Upper lobe of right lung (tissue), 1 donor: ENCODE results near the gene SLC18A3. TPM values are rescaled to one million over a fixed set of nuclear protein-coding genes. Genes with fewer than 3 reads are reported as not detected.

Source experiments
- ATAC-seq: fragments of 200-7000 bp; cut with Tn5 transposase; one replicate; pipeline ENCODE4 v1.9.1; 2020; ENCODE audit warnings: mild to moderate bottlenecking, moderate library complexity
- DNase-seq: peaks from one replicate; pipeline ENCODE4 v3.0.0-alpha.2; 2020
- H3K27ac ChIP-seq: fragments of 200-600 bp; one replicate; pipeline ENCODE4 v1.8.0; 2022
- H3K27me3 ChIP-seq: fragments of 200-600 bp; one replicate; pipeline ENCODE4 v1.8.0; 2022; ENCODE audit warnings: mild to moderate bottlenecking
- H3K36me3 ChIP-seq: fragments of 200-600 bp; one replicate; pipeline ENCODE4 v1.8.0; 2022
- H3K4me1 ChIP-seq: fragments of 200-600 bp; one replicate; pipeline ENCODE4 v1.8.0; 2022
- H3K4me3 ChIP-seq: fragments of 200-600 bp; one replicate; pipeline ENCODE4 v1.8.0; 2022; ENCODE audit warnings: mild to moderate bottlenecking
- H3K9me3 ChIP-seq: fragments of 200-600 bp; one replicate; pipeline ENCODE4 v1.8.0; 2022
- CTCF ChIP-seq: fragments of 200-600 bp; IDR thresholded peaks from one replicate; pipeline ENCODE4 v1.8.0; 2022; ENCODE audit warnings: antibody characterized with exemption
- intact Hi-C: fragments of 100-400 bp; cut with DNase I; formaldehyde crosslinking; loops from one replicate; pipeline ENCODE4 v1.11.0; 2022
- total RNA-seq: library from RNA; stranded (reverse); fragmentation: NEBNext Ultra II Directional; extraction: Animal tissue kit (Norgen Biotek cat#: 25700); gene quantifications from one replicate; pipeline ENCODE4 v1.2.1, GENCODE V29; 2021
- donor health status: DM: no; HTN: yes; CAD: no; lungs with severe emphysema.

Gene SLC18A3
- total RNA-seq, 1 donor from 2014 or later: not detected

GRCh38 chr10:49599546-49599945 is 10.6 kb upstream of the SLC18A3 start:
- Histone ChIP-seq H3K27ac (no peak overlapping the region), H3K4me3 (no peak overlapping the region), H3K4me1 (no peaks in the 10 kb centered on the region), H3K27me3 (peaks cover 14% of the 10 kb centered on the region), H3K9me3 (no peaks in the 10 kb centered on the region), H3K36me3 (no peaks in the 10 kb centered on the region)
- ATAC-seq (no peak), DNase-seq (no peak)
- intact Hi-C loops: no loop called here
- no peak for TF ChIP-seq CTCF

GRCh38 chr10:49600046-49600445 is 10.1 kb upstream of the SLC18A3 start:
- no peaks in the 10 kb centered on the region for H3K9me3 ChIP-seq
- intact Hi-C loops: no loop called here
- H3K36me3 ChIP-seq: no peaks in the 10 kb centered on the region
- no peak overlapping the region for H3K4me3 ChIP-seq
- ATAC-seq: no peak
- TF ChIP-seq CTCF: no peak
- peaks cover 19% of the 10 kb centered on the region for H3K27me3 ChIP-seq
- H3K27ac ChIP-seq: no peak overlapping the region
- H3K4me1 ChIP-seq: no peaks in the 10 kb centered on the region
- no peak for DNase-seq

- peaks cover 20% of the 10 kb centered on the region for H3K27me3 ChIP-seq
These were observed 9.2 kb upstream of the SLC18A3 start for GRCh38 chr10:49600781-49601400.

GRCh38 chr10:49601857-49602256 is 8.3 kb upstream of the SLC18A3 start:
- intact Hi-C loops: no loop called here
- Histone ChIP-seq H3K36me3 (no peaks in the 10 kb centered on the region), H3K27ac (no peak overlapping the region), H3K4me1 (no peaks in the 10 kb centered on the region), H3K4me3 (no peak overlapping the region), H3K27me3 (peaks cover 20% of the 10 kb centered on the region), H3K9me3 (no peaks in the 10 kb centered on the region)
- no peak for ATAC-seq
- DNase-seq: peak; percentile 48
- no peak for TF ChIP-seq CTCF

More at GRCh38 chr10:49600781-49601400, 9.2 kb upstream of the SLC18A3 start:
- peak; percentile 18 for DNase-seq
- TF ChIP-seq CTCF: no peak
- Histone ChIP-seq H3K9me3 (no peaks in the 10 kb centered on the region), H3K36me3 (no peaks in the 10 kb centered on the region), H3K27ac (no peak overlapping the region), H3K4me1 (no peaks in the 10 kb centered on the region), H3K4me3 (no peak overlapping the region)
- intact Hi-C loops: no loop called here
- no peak for ATAC-seq

- Histone ChIP-seq H3K27ac (no peak overlapping the region), H3K27me3 (peaks cover 25% of the 10 kb centered on the region), H3K9me3 (no peaks in the 10 kb centered on the region), H3K4me3 (no peak overlapping the region), H3K36me3 (no peaks in the 10 kb centered on the region), H3K4me1 (no peaks in the 10 kb centered on the region)
- peak; percentile 16 for DNase-seq
- peak; percentile 57 for ATAC-seq
- no peak for TF ChIP-seq CTCF
- intact Hi-C loops: no loop called here
These were observed 7.6 kb upstream of the SLC18A3 start for GRCh38 chr10:49602380-49603023.
